Activated T-cell treated with anti-CD3 and anti-CD28 coated beads, Interleukin-2, amount 50 U/mL, for 1 hour (primary cell): Measurements from ENCODE around the gene TENT5C.

ENCODE experiments used
- DNase-seq: peaks from one replicate; pipeline ENCODE4 v3.0.0-alpha.2; 2020

The TENT5C gene

DNA sequence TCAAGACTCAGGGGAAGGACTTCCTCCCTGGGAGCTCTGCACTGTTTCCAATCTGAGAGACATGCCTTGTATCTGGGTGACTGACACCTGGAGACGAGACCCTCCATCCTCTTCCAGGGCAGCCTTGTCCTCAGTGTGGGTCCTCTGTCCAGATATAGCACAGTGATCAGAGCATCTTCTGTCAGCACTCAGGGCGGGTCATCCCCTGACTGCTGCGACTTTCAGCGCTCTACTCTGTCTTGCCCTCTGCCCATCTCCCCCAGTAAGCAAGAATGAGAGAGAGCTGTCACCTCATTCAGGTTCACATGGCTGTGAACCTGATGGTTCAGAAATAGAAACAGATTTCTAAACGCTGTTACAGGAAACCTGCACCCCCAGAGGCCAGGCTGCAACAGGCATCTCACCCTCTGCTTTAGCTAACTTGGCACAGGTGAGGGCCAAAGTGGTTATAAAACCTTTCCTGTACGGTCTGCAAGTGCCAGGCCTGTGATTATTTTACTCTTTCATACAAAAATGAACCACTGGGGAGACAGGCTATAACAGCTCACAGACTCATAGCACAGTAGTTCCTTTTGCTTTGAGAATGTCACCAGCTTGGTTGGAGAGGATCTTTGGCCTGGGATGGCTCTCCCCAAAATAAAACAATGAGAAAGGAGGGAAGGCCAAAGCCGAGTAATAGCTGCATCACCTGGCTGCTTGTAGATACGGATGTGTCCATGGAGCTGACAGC is 11.4 kb upstream of the TENT5C start:
- DNase-seq = no peak

GRCh38 chr1:117596023-117596720 is 9.7 kb upstream of the TENT5C start:
- no peak for DNase-seq

DNA sequence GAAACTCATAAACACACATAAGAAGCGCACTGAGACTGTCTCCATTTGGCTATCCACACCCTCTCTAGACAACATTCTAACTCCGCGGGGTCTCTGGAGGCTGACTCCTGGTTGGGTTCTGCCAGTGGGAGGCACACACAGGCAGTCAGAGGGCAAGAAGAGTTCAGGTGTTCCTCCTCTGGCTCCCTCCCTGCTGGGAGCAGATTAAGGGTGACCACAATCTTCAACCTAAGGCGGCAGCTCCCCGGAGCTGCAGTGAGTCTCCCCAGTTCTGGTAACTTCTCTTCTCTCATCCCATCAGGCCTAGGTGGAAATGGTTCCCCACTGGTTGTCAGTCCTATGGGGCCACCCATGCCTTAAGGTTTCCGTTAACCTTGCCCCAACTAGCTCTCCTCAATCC is 7.4 kb upstream of the TENT5C start:
- no peak for DNase-seq

DNA sequence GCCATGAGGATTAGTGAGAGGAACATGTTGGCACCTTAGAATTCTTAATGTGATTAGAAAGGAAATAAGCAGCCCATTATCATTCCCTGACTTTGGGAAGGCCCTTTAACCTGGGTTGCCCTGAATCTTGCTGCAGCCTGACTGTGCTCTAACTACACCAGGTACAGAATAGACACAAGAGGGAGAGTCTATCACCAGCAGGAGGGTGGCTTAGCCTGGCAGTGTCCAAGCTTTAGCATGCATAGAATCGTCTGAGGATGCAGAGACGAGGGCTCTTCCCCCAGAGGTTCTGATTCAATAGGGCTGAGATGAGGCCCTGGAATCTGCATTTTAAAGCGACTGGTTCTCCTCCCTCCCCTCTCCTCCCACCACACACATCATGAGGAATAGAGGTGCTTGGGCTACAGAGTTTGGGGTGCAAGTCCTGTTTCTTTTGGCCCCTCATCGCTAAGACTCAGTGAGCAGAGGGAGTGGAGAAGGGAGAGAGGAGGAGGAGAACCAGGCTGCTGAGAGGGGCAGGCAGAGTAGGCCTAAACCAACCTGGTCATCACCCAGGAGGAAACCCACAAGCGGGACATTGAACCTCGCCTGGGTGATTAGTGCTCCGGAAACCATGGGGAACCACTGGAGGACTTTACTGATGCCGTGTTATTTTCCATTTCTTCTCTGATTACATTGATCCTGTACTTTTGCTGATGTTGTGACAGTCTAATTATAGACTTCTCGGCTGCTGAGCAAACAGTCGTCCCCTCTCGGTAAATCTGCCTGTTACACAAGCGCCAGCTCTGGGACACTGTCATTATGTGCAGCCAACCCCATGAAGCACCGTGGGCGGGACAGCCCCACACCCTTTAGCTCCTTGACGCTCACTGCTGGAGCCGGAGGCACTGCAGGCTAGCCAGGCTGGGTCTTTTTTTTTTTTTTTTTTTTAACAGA is 6.3 kb upstream of the TENT5C start:
- DNase-seq = no peak

- DNase-seq = no peak
Measured at GRCh38 chr1:117600325-117600943, 5.4 kb upstream of the TENT5C start.

- no peak for DNase-seq
Measured at GRCh38 chr1:117600966-117601365, 4.9 kb upstream of the TENT5C start.

DNA sequence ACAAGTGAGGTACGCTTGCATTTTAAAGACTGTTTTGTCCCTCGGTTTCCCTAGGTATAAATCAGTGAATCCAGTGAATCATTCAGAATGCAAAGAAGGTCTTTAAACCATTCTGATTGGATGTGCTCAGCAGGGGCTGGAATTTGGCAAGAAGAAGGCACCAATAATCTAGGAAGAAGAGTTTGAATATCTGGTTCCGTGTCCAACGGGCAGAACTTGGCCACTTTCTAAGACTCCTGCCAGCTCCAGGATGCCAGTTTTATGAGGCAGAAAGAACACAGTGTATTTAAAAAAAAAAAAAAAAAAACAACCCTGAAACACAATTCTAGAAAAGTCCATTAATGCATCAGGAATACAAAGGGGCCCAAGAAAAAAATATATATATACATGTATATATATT is 3.0 kb upstream of the TENT5C start:
- DNase-seq = no peak

- DNase-seq = no peak
Measured at GRCh38 chr1:117605164-117605773, 579 bp upstream of the TENT5C start.

DNA sequence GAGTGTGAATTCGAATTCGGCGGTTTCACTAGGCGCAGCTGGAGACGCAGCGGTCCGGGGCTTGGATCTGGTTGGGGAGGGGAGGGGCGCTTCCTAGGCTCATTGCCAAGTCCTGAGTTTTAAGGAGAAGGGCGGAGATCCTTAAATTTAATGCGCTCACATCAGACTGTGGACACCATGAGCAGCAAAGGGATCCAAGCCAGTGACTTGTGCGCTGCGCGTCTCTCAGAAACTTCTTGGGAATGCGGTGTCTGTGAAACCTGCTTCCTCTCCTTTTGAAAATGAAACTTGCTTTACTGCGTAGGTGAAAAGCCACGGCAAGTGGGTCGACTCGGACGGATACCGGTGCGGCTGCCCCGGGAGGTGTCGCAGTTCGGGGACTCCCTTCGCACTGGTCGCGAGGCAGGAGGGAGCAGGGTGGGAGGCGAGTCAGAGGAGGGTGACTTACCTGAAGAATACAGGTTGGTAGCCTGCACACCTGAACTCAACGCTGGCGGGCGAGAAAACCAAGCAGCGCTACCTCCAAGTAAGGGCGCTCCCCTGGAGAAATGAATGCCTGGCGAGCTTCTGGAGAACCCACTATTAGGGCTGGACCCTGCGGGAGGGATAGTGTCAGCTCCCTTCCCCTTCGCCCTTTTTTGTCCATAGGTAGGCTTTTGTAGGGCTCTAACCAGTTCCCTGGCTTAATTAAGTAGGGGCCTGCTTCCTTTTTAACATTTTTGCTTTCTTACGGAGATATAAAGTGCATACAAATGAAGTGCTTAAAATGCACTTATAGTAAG is 992 bp downstream of the TENT5C start:
- peak; percentile 66 for DNase-seq

DNA sequence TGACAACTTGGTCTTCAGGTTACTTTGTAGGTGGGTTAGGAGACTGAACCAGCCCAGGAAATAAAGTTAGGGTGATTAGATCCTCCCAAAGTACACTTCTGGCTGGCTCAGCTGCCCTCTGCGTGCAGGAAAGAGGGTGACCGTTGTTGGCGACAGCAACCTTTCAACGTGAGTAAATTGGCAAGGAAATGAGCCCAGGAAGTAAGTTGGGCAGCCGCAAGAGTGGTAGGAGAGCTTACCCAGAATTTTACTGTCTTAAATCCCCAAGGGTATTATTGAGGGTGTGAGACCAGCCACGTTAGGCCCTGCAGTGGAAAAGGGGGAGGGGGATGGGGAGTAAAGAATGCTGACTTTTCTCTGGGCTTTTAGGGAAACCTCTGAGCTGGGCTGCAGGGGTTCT is 1.6 kb downstream of the TENT5C start:
- peak; percentile 58 for DNase-seq

GRCh38 chr1:117608115-117608615 is 2.3 kb downstream of the TENT5C start:
- DNase-seq = no peak

- DNase-seq = no peak
Measured at GRCh38 chr1:117608758-117609157, 2.9 kb downstream of the TENT5C start.

DNA sequence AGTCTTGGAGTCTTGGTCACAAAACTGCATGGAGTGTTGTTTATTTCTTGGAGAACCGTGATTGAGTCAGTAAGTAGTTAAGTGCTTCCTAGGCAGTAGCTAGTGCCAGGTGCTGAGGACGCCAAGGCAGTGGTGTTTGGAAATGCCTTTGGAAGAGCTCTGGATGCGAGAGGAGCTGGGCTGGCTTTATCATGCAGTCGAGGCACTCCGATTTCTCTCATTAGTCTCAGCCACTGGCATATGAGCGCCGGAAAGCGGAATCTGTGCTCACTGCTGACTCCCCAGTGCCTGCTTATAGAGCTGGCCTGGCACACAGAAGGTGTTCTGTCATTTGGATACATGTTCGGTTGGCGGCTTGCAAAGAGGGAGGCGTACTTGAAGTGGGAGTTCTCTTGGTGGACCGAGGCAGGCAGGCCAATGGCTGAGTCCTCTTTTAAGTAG is 3.6 kb downstream of the TENT5C start:
- no peak for DNase-seq

DNA sequence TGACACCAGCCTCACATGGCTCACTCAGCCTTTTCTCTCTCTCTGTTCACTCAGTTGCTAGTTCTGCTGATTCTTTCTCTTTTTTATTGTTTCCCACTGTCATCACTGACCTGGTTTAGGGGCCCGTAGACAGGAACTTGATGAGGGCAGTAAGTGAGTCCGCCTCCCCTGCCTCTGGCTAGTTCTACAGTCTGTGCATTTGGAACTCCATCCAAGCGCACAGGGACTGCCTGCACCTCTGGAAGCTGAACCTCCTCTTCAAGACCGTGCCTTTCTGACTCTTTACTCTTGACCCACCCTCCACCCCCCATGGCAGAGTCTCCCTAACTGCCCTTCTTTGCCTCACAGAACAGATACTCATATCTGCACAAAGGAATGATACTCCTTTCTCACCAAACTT is 4.2 kb downstream of the TENT5C start:
- no peak for DNase-seq

- DNase-seq = no peak
Measured at GRCh38 chr1:117611121-117611601, 5.3 kb downstream of the TENT5C start.

DNA sequence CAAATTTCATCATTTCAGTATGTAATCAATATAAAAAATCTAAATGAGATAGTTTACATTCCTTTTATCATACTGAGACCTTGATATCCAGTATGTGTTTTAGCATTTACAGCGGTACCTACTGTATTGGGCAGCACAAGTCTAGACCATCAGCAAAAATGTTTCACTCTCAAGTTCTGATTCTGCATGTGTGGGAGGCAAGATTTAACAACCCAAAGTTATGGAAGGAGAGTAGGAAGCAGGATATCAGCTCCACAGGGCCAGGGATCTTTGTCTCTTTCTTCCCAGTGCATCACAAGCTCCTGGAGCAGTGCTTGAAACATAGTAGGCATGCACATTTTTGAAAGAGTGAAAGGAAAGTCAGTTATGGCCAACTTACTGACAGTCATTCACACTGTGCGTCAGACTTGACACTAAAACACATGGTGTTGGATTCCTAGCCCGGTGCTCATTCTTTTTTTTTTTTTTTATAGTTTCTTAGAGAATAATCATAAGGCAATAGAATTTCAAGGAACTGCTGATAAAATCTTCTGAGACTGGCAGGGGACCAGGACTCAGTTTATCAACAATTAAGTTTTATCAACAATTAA is 6.1 kb downstream of the TENT5C start:
- DNase-seq = no peak

DNA sequence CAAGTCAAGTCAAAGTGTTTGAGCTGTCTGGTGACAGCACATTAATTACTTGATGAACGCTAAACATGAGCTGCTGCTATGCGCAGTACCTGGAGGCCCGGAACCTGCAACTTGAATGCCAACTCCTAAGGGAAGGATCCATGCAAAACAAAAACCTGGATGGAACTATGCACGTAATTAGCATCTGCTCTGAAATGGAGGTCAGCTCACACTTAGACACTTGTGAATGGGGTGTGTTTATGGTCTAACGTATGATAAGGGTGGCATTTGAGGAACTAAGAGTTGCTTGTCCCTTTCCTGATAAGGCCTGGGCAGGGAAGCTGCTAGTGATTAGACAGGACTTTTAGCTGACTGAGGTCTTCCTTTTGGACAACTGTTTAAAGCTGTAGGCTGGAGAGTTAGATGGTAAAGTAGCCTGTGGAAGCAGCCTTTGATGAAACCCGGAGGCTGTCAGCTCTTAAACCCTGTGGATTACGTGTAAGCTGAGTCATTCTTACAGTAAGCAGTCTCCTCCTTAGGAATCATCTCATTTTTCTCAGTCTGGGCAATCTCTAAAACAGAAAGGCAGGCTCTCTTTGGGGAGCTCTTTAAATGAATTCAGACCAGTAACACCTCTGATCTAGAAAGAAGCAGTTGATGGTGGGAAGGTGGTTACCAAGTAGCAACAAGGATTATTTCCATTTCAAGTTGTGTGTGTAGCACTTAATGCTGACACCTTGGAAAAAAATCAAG is 6.8 kb downstream of the TENT5C start:
- no peak for DNase-seq

DNA sequence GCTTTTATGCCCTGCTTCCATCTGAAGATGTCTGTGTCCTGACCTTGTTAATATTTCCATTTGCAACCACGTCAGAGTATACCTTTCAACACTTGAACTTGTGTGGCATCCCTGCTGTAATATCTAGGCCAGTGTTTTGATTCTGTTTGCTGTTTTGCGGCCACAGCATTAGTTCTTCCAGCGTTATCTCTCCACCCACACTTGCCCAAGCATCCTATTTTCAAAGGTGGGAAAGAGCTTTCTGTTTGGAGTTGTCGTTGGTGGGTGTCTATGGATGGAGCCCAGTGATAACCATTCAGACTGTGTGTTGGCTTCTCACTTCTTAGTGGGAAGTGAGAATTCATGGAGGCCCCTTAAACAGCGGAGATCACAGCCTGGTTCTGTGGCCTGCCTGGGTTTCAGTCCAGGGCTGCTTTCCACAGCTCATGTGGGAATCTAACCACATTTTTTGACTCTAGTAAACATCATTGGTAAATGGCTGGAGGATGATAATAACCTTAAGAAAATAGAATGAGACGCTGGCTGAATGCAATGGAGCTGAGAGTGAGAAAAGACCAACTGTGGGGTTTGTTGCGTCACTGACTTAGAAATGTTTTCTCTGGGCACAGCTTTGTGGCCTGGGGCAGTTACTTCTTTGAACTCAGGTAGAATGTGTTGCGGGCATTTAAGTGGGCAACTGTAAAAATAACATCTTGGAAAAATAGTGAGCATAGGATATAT is 7.6 kb downstream of the TENT5C start:
- no peak for DNase-seq

DNA sequence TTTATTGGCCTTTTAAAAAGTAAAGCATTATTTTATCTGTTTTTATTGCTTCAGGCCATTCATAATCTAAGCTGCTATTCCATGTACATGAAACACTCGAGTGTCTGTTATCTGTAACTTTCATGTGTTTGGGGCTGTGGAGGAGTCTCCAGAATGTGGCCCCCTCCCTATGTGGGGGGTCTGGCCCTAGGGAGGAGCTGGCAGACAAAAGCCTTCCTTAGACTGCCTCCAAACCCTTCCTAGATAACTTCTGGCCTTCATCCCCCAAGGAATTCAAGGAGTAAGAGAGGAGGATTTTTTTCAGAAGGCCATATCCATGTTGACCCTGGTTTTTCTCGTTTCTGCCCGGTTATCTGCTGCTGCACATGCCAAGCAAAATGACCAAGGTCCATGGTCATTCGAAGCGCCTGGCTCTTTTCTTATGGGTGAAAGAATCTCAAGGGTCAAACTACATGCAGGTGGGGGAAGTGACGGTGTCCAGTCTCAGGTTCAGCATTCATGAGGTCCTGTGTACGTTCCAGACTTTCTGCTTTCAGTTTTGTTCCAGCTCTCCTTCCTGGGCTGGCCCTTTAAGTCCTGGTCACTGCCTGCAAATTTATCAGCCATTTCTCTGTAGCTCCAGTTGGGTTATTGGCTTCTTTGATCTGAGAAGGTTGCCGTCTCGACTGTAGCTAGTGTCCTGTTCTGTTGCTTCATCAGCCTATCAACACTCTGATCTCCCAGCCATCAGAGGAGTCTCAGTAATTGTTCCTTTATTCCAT is 8.3 kb downstream of the TENT5C start:
- DNase-seq = no peak
